HepG2 (cell line): Measurements from ENCODE around the gene GAS2. TPM values are rescaled to one million over a fixed set of nuclear protein-coding genes. Genes with fewer than 3 reads are reported as not detected.

ENCODE experiments used
- CERS6 ChIP-seq: sonication (generic); formaldehyde crosslinking; IDR thresholded peaks from 2 replicates; pipeline ENCODE4 v1.5.0; 2020; ENCODE audit warnings: missing genetic modification reagents
- EHMT2 ChIP-seq: fragments of 200-600 bp; sonication (generic); IDR thresholded peaks from 2 replicates; pipeline ENCODE4 v1.7.0; 2017; ENCODE audit warnings: antibody characterized with exemption, low read depth, low read length, borderline replicate concordance
- GATA4 ChIP-seq: sonication (generic); IDR thresholded peaks from 2 replicates; pipeline ENCODE4 v1.6.1; 2016; ENCODE audit warnings: antibody characterized with exemption, low read depth, borderline replicate concordance
- GMEB2 ChIP-seq: IDR thresholded peaks from 2 replicates; pipeline ENCODE4 v1.6.1; 2016; ENCODE audit warnings: missing biosample characterization, missing genetic modification reagents, low read depth
- GRHL1 ChIP-seq: sonication (generic); formaldehyde crosslinking; conservative IDR thresholded peaks from 2 replicates; pipeline ENCODE4 v1.8.0; 2022; ENCODE audit warnings: missing genetic modification reagents
- IRF1 ChIP-seq: sonication (generic); formaldehyde crosslinking; IDR thresholded peaks from 2 replicates; pipeline ENCODE4 v1.4.0; 2020; ENCODE audit warnings: low read depth, mild to moderate bottlenecking, missing genetic modification reagents
- MIER2 ChIP-seq: IDR thresholded peaks from 2 replicates; pipeline ENCODE4 v1.6.1; 2016; ENCODE audit warnings: missing biosample characterization, missing genetic modification reagents
- MLLT10 ChIP-seq: sonication (generic); formaldehyde crosslinking; IDR thresholded peaks from 2 replicates; pipeline ENCODE4 v1.4.0; 2020; ENCODE audit warnings: missing genetic modification reagents
- RAD21 ChIP-seq: fragments of 450-650 bp; formaldehyde crosslinking; IDR thresholded peaks from 2 replicates; pipeline ENCODE4 v1.5.0; 2020; ENCODE audit warnings: mild to moderate bottlenecking
- SYNCRIP ChIP-seq: fragments of 200-400 bp; formaldehyde crosslinking; IDR thresholded peaks from 2 replicates; pipeline ENCODE4 v1.6.1; 2018; ENCODE audit warnings: mild to moderate bottlenecking, low read depth, low read length; ENCODE audit not compliant: insufficient read depth
- ZMYM3 ChIP-seq: sonication (generic); formaldehyde crosslinking; IDR thresholded peaks from 2 replicates; pipeline ENCODE4 v1.5.1; 2020; ENCODE audit warnings: mild to moderate bottlenecking, missing genetic modification reagents
- ZNF646 ChIP-seq: sonication (generic); formaldehyde crosslinking; IDR thresholded peaks from 2 replicates; pipeline ENCODE4 v1.9.0; 2021; ENCODE audit warnings: mild to moderate bottlenecking, missing genetic modification reagents
- ZNF687 ChIP-seq: sonication (generic); formaldehyde crosslinking; IDR thresholded peaks from 2 replicates; pipeline ENCODE4 v1.5.1; 2020; ENCODE audit warnings: mild to moderate bottlenecking, missing genetic modification reagents, moderate library complexity
- polyA plus RNA-seq, 8 experiments: library from polyadenylated mRNA; depleted of rRNA in 3 of 8; stranded (reverse) in 7 of 8; unstranded in 1 of 8; fragments of >200 nt; fragmentation: Illumina TruSeq in 4 of 8; extraction: Trizol in 4 of 8; gene quantifications; 2 replicates each; pipeline versions ENCODE4 v1.2.1 to v1.2.3, GENCODE V29; 2011 to 2016; ENCODE audit warnings: low read depth in 4 of 8, missing spikeins in 1 of 8, mixed read lengths in 1 of 8; ENCODE audit not compliant: insufficient read depth in 1 of 8
- total RNA-seq, 5 experiments: library from RNA; depleted of rRNA; stranded (reverse); fragments of >200 nt; fragmentation: Illumina TruSeq; extraction: Trizol; gene quantifications; 2 replicates each; pipeline ENCODE4 v1.2.3, GENCODE V29; 2016; ENCODE audit warnings: low read depth in 1 of 5

Gene GAS2
- total and polyA plus RNA-seq, 2 of the 13 experiments (the other 11 are each of a cell fraction or from before 2014, with no cell fraction given): 26.0 to 85.1 TPM

- TF ChIP-seq GMEB2 (CRISPR knock-in tag) (no peak), GRHL1 (CRISPR knock-in tag) (no peak), IRF1 (CRISPR knock-in tag) (no peak), MLLT10 (no peak), MIER2 (CRISPR knock-in tag) (no peak), CERS6 (no peak), ZMYM3 (CRISPR knock-in tag) (no peak), SYNCRIP (no peak), EHMT2 (0 out of 2 replicates have a peak, but pooled peaks have one; percentile 64), ZNF687 (CRISPR knock-in tag) (no peak), GATA4 (no peak), RAD21 (0 out of 2 replicates have a peak, but pooled peaks have one; percentile 14), ZNF646 (CRISPR knock-in tag) (no peak)
These were observed 33.0 kb upstream of the GAS2 start (continued) for GRCh38 chr11:22633354-22633902.
